Ishikawa (cell line): ENCODE measurements around the gene CTR9.

Source experiments
- FOXM1 ChIP-seq: IDR thresholded peaks from 2 replicates; pipeline ENCODE4 v1.6.1; 2012; ENCODE audit warnings: low read depth, borderline replicate concordance
- TCF12 ChIP-seq: IDR thresholded peaks from 2 replicates; pipeline ENCODE4 v1.6.1; 2012; ENCODE audit warnings: low read depth

- no peak for TF ChIP-seq TCF12
- no peak for TF ChIP-seq FOXM1
Measured at GRCh38 chr11:10752486-10752885, 1.4 kb downstream of the CTR9 start.
